Measurements from ENCODE around the gene SPRING1.

Gene SPRING1

GRCh38 chr12:116707751-116708150 lies 30.1 kb downstream of the SPRING1 start:
- no peak overlapping the region for H3K4me3 ChIP-seq (ENCODE audit: low read depth, low read length)
- ChIA-PET CTCF (interaction anchor here (2.1 to 3.0 kb wide), 2 partner anchors 11 to 692 kb away, joined by 9 to 36 read pairs; no protein-coding TSS in a partner anchor), POLR2A (no interaction called here)
- no peak for TF ChIP-seq CTCF (IDR thresholded peaks at IDR 0.05; ENCODE audit: insufficient read depth, low read length, missing control alignments)
- DNase-seq (ENCODE audit: low read depth, low spot score): no peak

- CTCF ChIA-PET: interaction anchor here (0.6 to 2.8 kb wide), 28 partner anchors 11 to 758 kb away, joined by 3 to 48 read pairs (median 4); partner anchors contain the start of gene HRK
- DNase-seq (ENCODE audit: low read depth, low spot score): no peak
- peak; percentile 93 for TF ChIP-seq CTCF (IDR thresholded peaks at IDR 0.05; ENCODE audit: insufficient read depth, low read length, missing control alignments)
- POLR2A ChIA-PET: no interaction called here
- H3K4me3 ChIP-seq (ENCODE audit: low read depth, low read length): no peak overlapping the region
Measured at GRCh38 chr12:116703214-116703795, 34.6 kb downstream of the SPRING1 start.

- TF ChIP-seq CTCF (IDR thresholded peaks at IDR 0.05; ENCODE audit: insufficient read depth, low read length, missing control alignments): no peak
- ChIA-PET CTCF (interaction anchor here (0.6 to 5.8 kb wide), 7 partner anchors 9 to 561 kb away, joined by 3 to 34 read pairs (median 5); partner anchors contain the start of gene HRK), POLR2A (no interaction called here)
- DNase-seq (ENCODE audit: low read depth, low spot score): no peak
- H3K4me3 ChIP-seq (ENCODE audit: low read depth, low read length): no peak overlapping the region
Measured at GRCh38 chr12:116701432-116701831, 36.4 kb downstream of the SPRING1 start.

GRCh38 chr12:116700066-116700465 lies 37.8 kb downstream of the SPRING1 start:
- TF ChIP-seq CTCF (IDR thresholded peaks at IDR 0.05; ENCODE audit: insufficient read depth, low read length, missing control alignments): no peak
- POLR2A ChIA-PET: no interaction called here
- H3K4me3 ChIP-seq (ENCODE audit: low read depth, low read length): no peak overlapping the region
- CTCF ChIA-PET: interaction anchor here (2.2 to 5.8 kb wide), 4 partner anchors 10 to 184 kb away, joined by 7 to 34 read pairs (median 10); partner anchors contain the start of gene HRK
- DNase-seq (ENCODE audit: low read depth, low spot score): no peak

- no peak overlapping the region for H3K4me3 ChIP-seq (ENCODE audit: low read depth, low read length)
- POLR2A ChIA-PET: no interaction called here
- DNase-seq (ENCODE audit: low read depth, low spot score): no peak
- CTCF ChIA-PET: interaction anchor here (0.5 to 5.8 kb wide), 5 partner anchors 8 to 683 kb away, joined by 3 to 34 read pairs (median 5); no protein-coding TSS in a partner anchor
- TF ChIP-seq CTCF (IDR thresholded peaks at IDR 0.05; ENCODE audit: insufficient read depth, low read length, missing control alignments): no peak
Measured at GRCh38 chr12:116698554-116699075, 39.3 kb downstream of the SPRING1 start.

GRCh38 chr12:116698116-116698515 lies 39.8 kb downstream of the SPRING1 start:
- ChIA-PET CTCF (interaction anchor here (0.5 to 5.8 kb wide), 5 partner anchors 8 to 682 kb away, joined by 3 to 34 read pairs (median 5); no protein-coding TSS in a partner anchor), POLR2A (no interaction called here)
- no peak for TF ChIP-seq CTCF (IDR thresholded peaks at IDR 0.05; ENCODE audit: insufficient read depth, low read length, missing control alignments)
- DNase-seq (ENCODE audit: low read depth, low spot score): no peak
- H3K4me3 ChIP-seq (ENCODE audit: low read depth, low read length): no peak overlapping the region

Data from AG04449 (cell line).